HG03442 (cell line): ENCODE data around the gene ZNRF3.
"Not testable (repeated sequence)": the region's sequence is repeated elsewhere in the genome, so short reads cannot be mapped to it uniquely, and the experiment has no call there.

Source experiments
- ATAC-seq: cut with Tn5 transposase; IDR thresholded peaks from one replicate; pipeline ENCODE4 v1.9.1; 2021; ENCODE audit warnings: mild to moderate bottlenecking, moderate library complexity; ENCODE audit not compliant: unreplicated experiment

Gene ZNRF3

GRCh38 chr22:28883917-28884746 is 760 bp downstream of the ZNRF3 start:
- ATAC-seq, result no peak

- ATAC-seq, result no peak
Measured at GRCh38 chr22:28884747-28885350, 1.5 kb downstream of the ZNRF3 start.

GRCh38 chr22:28885939-28886338 is 2.6 kb downstream of the ZNRF3 start:
- ATAC-seq, result no peak

GRCh38 chr22:28886679-28887078 is 3.3 kb downstream of the ZNRF3 start:
- not testable (repeated sequence) for ATAC-seq

- no peak for ATAC-seq
Measured at GRCh38 chr22:28887725-28888459, 4.5 kb downstream of the ZNRF3 start.

- no peak for ATAC-seq
Measured at GRCh38 chr22:28889478-28890024, 6.2 kb downstream of the ZNRF3 start.

- no peak for ATAC-seq
Measured at GRCh38 chr22:28891156-28891733, 7.9 kb downstream of the ZNRF3 start.

- ATAC-seq, result no peak
Measured at GRCh38 chr22:28892175-28892731, 8.9 kb downstream of the ZNRF3 start.

GRCh38 chr22:28893810-28894209 is 10.4 kb downstream of the ZNRF3 start:
- ATAC-seq, result no peak

- no peak for ATAC-seq
Measured at GRCh38 chr22:28894334-28894733, 11.0 kb downstream of the ZNRF3 start.

GRCh38 chr22:28894807-28895206 is 11.4 kb downstream of the ZNRF3 start:
- ATAC-seq, result no peak

- no peak for ATAC-seq
Measured at GRCh38 chr22:28896611-28897010, 13.2 kb downstream of the ZNRF3 start.

- no peak for ATAC-seq
Measured at GRCh38 chr22:28898233-28898629, 14.9 kb downstream of the ZNRF3 start.

- ATAC-seq, result no peak
Measured at GRCh38 chr22:28899199-28899853, 16.0 kb downstream of the ZNRF3 start.

GRCh38 chr22:28900379-28900925 is 17.1 kb downstream of the ZNRF3 start:
- no peak for ATAC-seq

GRCh38 chr22:28902490-28902889 is 19.1 kb downstream of the ZNRF3 start:
- no peak for ATAC-seq

- ATAC-seq, result no peak
Measured at GRCh38 chr22:28903080-28903479, 19.7 kb downstream of the ZNRF3 start.

- no peak for ATAC-seq
Measured at GRCh38 chr22:28903729-28904128, 20.4 kb downstream of the ZNRF3 start.

- ATAC-seq, result no peak
Measured at GRCh38 chr22:28904211-28904896, 21.0 kb downstream of the ZNRF3 start.
